ENCODE results near the gene CIDEC. TPM values are rescaled to one million over a fixed set of nuclear protein-coding genes. Genes with fewer than 3 reads are reported as not detected.

The CIDEC gene
- total and polyA plus RNA-seq, 8 donors: 0.16 to 11.5 (median 1.1) TPM; not detected in 1

- no peaks in the 10 kb centered on the region for H3K27me3 ChIP-seq
- H3K4me3 ChIP-seq: no peak overlapping the region
- no peak for DNase-seq
- H3K36me3 ChIP-seq: peaks cover 0 to 7% (median 0%) of the 10 kb centered on the region in 3 donors
- 35 to 36% methylated on average over 1 of the region's 1 CpG for WGBS, 2 donors
- ATAC-seq: no peak
- peak overlapping the region in 1 of 4 donors; percentile 78 for H3K27ac ChIP-seq
- TF ChIP-seq CTCF (IDR thresholded peaks at IDR 0.05): no peak
- peaks cover 17 to 24% (median 23%) of the 10 kb centered on the region in 3 donors for H3K4me1 ChIP-seq
- intact Hi-C loops (cut with DNase I): no loop called here
- H3K9me3 ChIP-seq: no peaks in the 10 kb centered on the region
- no peak for FAIRE-seq
Observed at GRCh38 chr3:9914011-9914410, 34.0 kb upstream of the CIDEC start.

GRCh38 chr3:9913601-9914000 lies 33.5 kb upstream of the CIDEC start:
- 61 to 66% methylated on average over 5 of the region's 5 CpGs for WGBS, 2 donors
- no peak for FAIRE-seq
- no peak for DNase-seq
- no peak for TF ChIP-seq CTCF (IDR thresholded peaks at IDR 0.05)
- no peak for ATAC-seq
- H3K27me3 ChIP-seq: no peaks in the 10 kb centered on the region
- H3K4me1 ChIP-seq: peaks cover 17 to 24% (median 23%) of the 10 kb centered on the region in 3 donors
- H3K4me3 ChIP-seq: no peak overlapping the region
- H3K9me3 ChIP-seq: no peaks in the 10 kb centered on the region
- intact Hi-C loops (cut with DNase I): no loop called here
- peaks cover 0 to 7% (median 0%) of the 10 kb centered on the region in 3 donors for H3K36me3 ChIP-seq
- H3K27ac ChIP-seq: no peak overlapping the region

GRCh38 chr3:9912294-9912935 lies 32.4 kb upstream of the CIDEC start:
- intact Hi-C loops (cut with DNase I): no loop called here
- Histone ChIP-seq H3K27me3 (no peaks in the 10 kb centered on the region), H3K9me3 (no peaks in the 10 kb centered on the region), H3K4me3 (no peak overlapping the region), H3K36me3 (peaks cover 0 to 7% (median 0%) of the 10 kb centered on the region in 3 donors), H3K27ac (no peak overlapping the region), H3K4me1 (peaks cover 7 to 17% (median 16%) of the 10 kb centered on the region in 3 donors)
- FAIRE-seq (no peak), ATAC-seq (no peak), DNase-seq (no peak)
- 82 to 88% methylated on average over 7 of the region's 7 CpGs for WGBS, 2 donors
- TF ChIP-seq CTCF (IDR thresholded peaks at IDR 0.05): no peak

GRCh38 chr3:9911863-9912262 lies 31.8 kb upstream of the CIDEC start:
- intact Hi-C loops (cut with DNase I): no loop called here
- Histone ChIP-seq H3K27me3 (no peaks in the 10 kb centered on the region), H3K9me3 (no peaks in the 10 kb centered on the region), H3K27ac (no peak overlapping the region), H3K4me3 (no peak overlapping the region), H3K36me3 (peaks cover 0 to 7% (median 0%) of the 10 kb centered on the region in 3 donors), H3K4me1 (peaks cover 4 to 17% (median 15%) of the 10 kb centered on the region in 3 donors)
- FAIRE-seq (no peak), DNase-seq (no peak), ATAC-seq (no peak)
- WGBS, 2 donors: 87 to 91% methylated on average over 8 of the region's 8 CpGs
- no peak for TF ChIP-seq CTCF (IDR thresholded peaks at IDR 0.05)

Measured in pancreas (tissue), 10 donors.